Measurements from ENCODE around the gene CEP152.

GRCh38 chr15:48802867-48803266 is 8.0 kb downstream of the CEP152 start:
- TF ChIP-seq EZH2 (IDR thresholded peaks at IDR 0.05), result no peak
- TF ChIP-seq, protein P1, sequence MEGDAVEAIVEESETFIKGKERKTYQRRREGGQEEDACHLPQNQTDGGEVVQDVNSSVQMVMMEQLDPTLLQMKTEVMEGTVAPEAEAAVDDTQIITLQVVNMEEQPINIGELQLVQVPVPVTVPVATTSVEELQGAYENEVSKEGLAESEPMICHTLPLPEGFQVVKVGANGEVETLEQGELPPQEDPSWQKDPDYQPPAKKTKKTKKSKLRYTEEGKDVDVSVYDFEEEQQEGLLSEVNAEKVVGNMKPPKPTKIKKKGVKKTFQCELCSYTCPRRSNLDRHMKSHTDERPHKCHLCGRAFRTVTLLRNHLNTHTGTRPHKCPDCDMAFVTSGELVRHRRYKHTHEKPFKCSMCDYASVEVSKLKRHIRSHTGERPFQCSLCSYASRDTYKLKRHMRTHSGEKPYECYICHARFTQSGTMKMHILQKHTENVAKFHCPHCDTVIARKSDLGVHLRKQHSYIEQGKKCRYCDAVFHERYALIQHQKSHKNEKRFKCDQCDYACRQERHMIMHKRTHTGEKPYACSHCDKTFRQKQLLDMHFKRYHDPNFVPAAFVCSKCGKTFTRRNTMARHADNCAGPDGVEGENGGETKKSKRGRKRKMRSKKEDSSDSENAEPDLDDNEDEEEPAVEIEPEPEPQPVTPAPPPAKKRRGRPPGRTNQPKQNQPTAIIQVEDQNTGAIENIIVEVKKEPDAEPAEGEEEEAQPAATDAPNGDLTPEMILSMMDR (IDR thresholded peaks at IDR 0.05), result no peak

All from neural progenitor cell (in vitro differentiated cells).